HEK293T (cell line): ENCODE data around the gene ABCD4.

Experiments
- CTCF ChIA-PET: fragments of 350-600 bp; formaldehyde crosslinking; extraction: SDS; loops from one replicate; lab custom pipeline; 2021; ENCODE audit warnings: antibody characterized with exemption, inconsistent platforms; lab: Yijun Ruan, JAX
- POLR2A ChIA-PET: fragments of 350-600 bp; formaldehyde crosslinking; extraction: SDS; loops from one replicate; lab custom pipeline; 2020; ENCODE audit warnings: antibody characterized with exemption, inconsistent platforms; lab: Yijun Ruan, JAX
- DNase-seq: peaks from one replicate; pipeline ENCODE4 v3.0.0; 2012; ENCODE audit warnings: mixed read lengths; ENCODE audit errors: extremely low spot score
- ARNT ChIP-seq: fragments of 450-650 bp; IDR thresholded peaks from 2 replicates; pipeline ENCODE4 v1.6.1; 2017; ENCODE audit warnings: mild to moderate bottlenecking
- BHLHE40 ChIP-seq: fragments of 450-650 bp; IDR thresholded peaks from 2 replicates; pipeline ENCODE4 v1.6.1; 2016; ENCODE audit warnings: mild to moderate bottlenecking, moderate library complexity, borderline replicate concordance
- CTBP1 ChIP-seq: fragments of 450-650 bp; IDR thresholded peaks from 2 replicates; pipeline ENCODE4 v1.6.1; 2016; ENCODE audit warnings: borderline replicate concordance
- ELF4 ChIP-seq: fragments of 450-650 bp; IDR thresholded peaks from 2 replicates; pipeline ENCODE4 v1.6.1; 2017; ENCODE audit warnings: antibody characterized with exemption
- FOXA1 ChIP-seq: fragments of 450-650 bp; IDR thresholded peaks from 2 replicates; pipeline ENCODE4 v1.6.1; 2016; ENCODE audit warnings: mild to moderate bottlenecking
- FOXK2 ChIP-seq: fragments of 450-650 bp; IDR thresholded peaks from 2 replicates; pipeline ENCODE4 v1.6.1; 2016; ENCODE audit warnings: mild to moderate bottlenecking
- FOXM1 ChIP-seq: fragments of 450-650 bp; IDR thresholded peaks from 2 replicates; pipeline ENCODE4 v1.6.1; 2017; ENCODE audit warnings: mild to moderate bottlenecking, borderline replicate concordance
- HDGF ChIP-seq: fragments of 450-650 bp; IDR thresholded peaks from 2 replicates; pipeline ENCODE4 v1.6.1; 2017; ENCODE audit warnings: antibody characterized with exemption, borderline replicate concordance
- L3MBTL2 ChIP-seq: fragments of 450-650 bp; conservative IDR thresholded peaks from 2 replicates; pipeline ENCODE4 v1.6.1; 2016; ENCODE audit warnings: mild to moderate bottlenecking
- LEF1 ChIP-seq: fragments of 450-650 bp; IDR thresholded peaks from 2 replicates; pipeline ENCODE4 v1.6.1; 2017; ENCODE audit warnings: mild to moderate bottlenecking, borderline replicate concordance
- NFRKB ChIP-seq: fragments of 450-650 bp; IDR thresholded peaks from 2 replicates; pipeline ENCODE4 v1.6.1; 2016; ENCODE audit warnings: mild to moderate bottlenecking, moderate library complexity
- SP1 ChIP-seq: fragments of 450-650 bp; IDR thresholded peaks from 2 replicates; pipeline ENCODE4 v1.6.1; 2017
- SUZ12 ChIP-seq: fragments of 450-650 bp; IDR thresholded peaks from 2 replicates; pipeline ENCODE4 v1.6.1; 2016; ENCODE audit warnings: mild to moderate bottlenecking
- TARDBP ChIP-seq: fragments of 450-650 bp; IDR thresholded peaks from 2 replicates; pipeline ENCODE4 v1.6.1; 2016
- ZNF384 ChIP-seq: fragments of 450-650 bp; IDR thresholded peaks from 2 replicates; pipeline ENCODE4 v1.6.1; 2016
- TF ChIP-seq, protein P1 (sequence below): fragments of 450-650 bp; IDR thresholded peaks from 2 replicates; pipeline ENCODE4 v1.6.1; 2016

The ABCD4 gene

DNA sequence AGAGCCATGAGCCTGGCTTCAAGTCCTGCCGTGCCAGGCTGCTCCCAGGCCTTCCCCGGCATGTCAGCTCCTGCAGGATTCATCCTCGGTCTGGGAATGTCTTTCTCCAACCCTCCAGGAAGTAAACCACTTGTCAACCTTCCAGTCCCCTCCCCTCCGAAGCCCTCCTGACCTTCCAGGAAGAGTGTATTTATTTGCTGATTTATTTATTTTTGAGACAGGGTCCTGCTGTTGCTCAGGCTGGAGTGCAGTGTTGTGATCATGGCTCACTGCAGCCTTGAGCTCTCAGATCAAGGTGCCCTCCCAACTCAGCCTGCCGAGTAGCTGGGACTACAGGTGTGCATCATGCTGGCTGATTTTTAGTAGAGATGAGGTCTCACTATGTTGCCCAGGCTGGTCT, 38.8 kb downstream of the ABCD4 start:
- no peak for DNase-seq
- TF ChIP-seq L3MBTL2 (no peak), NFRKB (no peak), ARNT (no peak), FOXK2 (no peak), FOXA1 (no peak)
- CTCF ChIA-PET, result no interaction called here
- POLR2A ChIA-PET, result no interaction called here

DNA sequence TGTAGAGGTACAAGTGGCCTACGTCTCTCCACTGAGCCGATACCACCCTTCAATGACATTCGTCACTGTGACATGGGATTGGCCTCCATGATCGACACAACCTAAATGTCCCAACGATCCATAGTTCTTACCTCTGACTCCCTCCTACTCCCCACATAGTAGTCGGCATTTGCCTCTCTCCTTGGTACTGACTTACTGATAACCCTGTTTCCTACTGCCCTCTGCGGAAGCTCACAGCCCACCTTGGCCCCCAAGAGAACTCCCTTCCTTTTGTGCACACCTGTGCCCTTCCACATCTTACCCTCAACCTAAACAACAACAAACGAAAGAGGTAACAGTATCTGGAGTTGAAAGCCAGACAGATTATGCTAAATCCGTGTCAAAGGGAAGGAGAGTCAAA, 39.6 kb downstream of the ABCD4 start:
- TF ChIP-seq HDGF (no peak), L3MBTL2 (no peak), ELF4 (no peak), SUZ12 (no peak), BHLHE40 (no peak), SP1 (no peak), ARNT (no peak), ZNF384 (no peak), LEF1 (no peak), CTBP1 (no peak), FOXK2 (no peak)
- ChIA-PET POLR2A (no interaction called here), CTCF (no interaction called here)
- no peak for DNase-seq

DNA sequence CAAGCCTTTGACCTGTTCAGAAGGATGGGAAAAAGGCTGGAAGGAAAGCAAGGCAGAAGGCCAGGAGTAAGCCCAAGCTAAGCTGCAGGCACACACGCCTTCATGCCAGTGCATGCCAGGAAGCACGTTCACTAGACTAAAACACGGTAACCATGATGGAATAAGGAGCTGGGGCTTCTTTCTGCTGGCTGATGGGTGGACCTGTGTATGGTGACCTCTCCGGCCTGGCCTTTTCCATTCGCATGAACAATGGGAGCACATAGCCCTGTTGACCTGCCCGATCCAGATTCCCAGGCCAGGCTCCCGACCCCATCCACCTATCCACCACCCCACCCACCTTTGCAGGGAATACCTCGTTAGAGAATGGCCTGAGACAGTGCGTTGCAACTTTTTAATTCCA, 40.7 kb downstream of the ABCD4 start:
- POLR2A ChIA-PET, result no interaction called here
- no peak for DNase-seq
- TF ChIP-seq, protein P1, sequence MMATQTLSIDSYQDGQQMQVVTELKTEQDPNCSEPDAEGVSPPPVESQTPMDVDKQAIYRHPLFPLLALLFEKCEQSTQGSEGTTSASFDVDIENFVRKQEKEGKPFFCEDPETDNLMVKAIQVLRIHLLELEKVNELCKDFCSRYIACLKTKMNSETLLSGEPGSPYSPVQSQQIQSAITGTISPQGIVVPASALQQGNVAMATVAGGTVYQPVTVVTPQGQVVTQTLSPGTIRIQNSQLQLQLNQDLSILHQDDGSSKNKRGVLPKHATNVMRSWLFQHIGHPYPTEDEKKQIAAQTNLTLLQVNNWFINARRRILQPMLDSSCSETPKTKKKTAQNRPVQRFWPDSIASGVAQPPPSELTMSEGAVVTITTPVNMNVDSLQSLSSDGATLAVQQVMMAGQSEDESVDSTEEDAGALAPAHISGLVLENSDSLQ, result no peak
- TF ChIP-seq SP1, result no peak
- TF ChIP-seq ARNT, result no peak
- TF ChIP-seq NFRKB, result no peak
- CTCF ChIA-PET, result no interaction called here

DNA sequence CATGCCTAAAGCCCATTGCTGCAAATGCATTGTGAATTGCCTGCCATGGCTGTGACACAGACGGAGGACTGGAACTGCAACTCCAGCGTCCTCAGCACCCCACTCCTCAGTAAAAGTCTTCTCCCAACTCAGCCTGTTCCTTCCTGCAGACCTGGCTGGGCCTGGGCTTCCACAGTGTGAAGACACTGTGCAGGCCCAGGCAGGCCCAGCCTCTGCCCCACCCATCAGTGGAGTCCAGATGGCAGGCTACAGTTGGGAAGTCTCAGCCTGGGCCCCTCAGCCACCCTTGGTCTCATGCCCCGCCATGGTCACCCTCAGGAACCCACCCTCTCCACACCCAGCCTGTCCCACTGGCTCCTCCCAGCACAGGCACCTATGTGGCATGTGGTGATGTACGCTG, 41.4 kb downstream of the ABCD4 start:
- no peak for DNase-seq
- POLR2A ChIA-PET, result no interaction called here
- CTCF ChIA-PET, result interaction anchor here (1.2 kb wide), 1 partner anchor 149 kb away, joined by 4 read pairs; no protein-coding TSS in a partner anchor
- TF ChIP-seq L3MBTL2 (no peak), SP1 (no peak), FOXA1 (no peak), NFRKB (no peak), SUZ12 (no peak), CTBP1 (no peak), FOXM1 (no peak), ARNT (no peak), LEF1 (no peak), BHLHE40 (no peak), FOXK2 (no peak), HDGF (no peak), ELF4 (no peak), TARDBP (no peak), ZNF384 (no peak)
- TF ChIP-seq, protein P1, result no peak

DNA sequence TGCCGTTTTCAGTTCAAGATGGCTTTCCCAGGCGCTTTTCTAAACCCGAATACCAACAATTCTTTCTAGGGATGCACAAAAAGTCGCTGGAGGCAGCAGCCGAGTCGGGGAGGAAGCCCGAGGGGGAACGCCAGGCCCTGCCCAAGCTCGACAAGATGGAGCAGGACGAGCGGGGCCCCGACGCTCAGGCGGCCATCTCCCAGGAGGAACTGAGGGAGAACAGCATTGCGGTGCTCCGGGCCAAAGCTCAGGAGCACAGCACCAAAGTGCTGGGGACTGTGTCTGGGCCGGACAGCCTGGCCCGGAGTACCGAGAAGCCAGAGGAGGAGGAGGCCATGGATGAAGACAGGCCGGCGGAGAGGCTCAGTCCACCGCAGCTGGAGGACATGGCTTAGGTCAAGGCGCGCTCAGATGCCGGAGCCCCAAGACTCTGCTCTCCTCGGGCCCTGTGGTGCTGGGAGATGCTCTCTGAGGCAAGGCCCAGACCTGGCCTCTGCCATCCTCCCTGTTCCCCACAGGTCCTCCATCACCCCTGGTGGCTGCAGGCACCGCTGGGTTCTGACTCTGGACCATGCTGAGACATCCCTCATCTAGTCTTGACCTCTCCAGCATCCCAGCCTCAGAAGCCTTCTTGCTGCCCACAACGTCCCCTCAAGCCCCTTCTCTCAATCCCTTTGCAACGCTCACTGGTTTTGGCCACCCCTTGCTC, 42.1 kb downstream of the ABCD4 start:
- CTCF ChIA-PET, result interaction anchor here (1.2 kb wide), 1 partner anchor 149 kb away, joined by 4 read pairs; no protein-coding TSS in a partner anchor
- TF ChIP-seq, protein P1, result no peak
- no peak for TF ChIP-seq ELF4
- TF ChIP-seq FOXM1, result no peak
- no peak for TF ChIP-seq FOXK2
- no peak for TF ChIP-seq BHLHE40
- TF ChIP-seq LEF1, result no peak
- no peak for TF ChIP-seq NFRKB
- TF ChIP-seq CTBP1, result no peak
- TF ChIP-seq SUZ12, result no peak
- no peak for TF ChIP-seq L3MBTL2
- TF ChIP-seq ZNF384, result no peak
- TF ChIP-seq ARNT, result no peak
- TF ChIP-seq HDGF, result no peak
- no peak for DNase-seq
- POLR2A ChIA-PET, result no interaction called here

DNA sequence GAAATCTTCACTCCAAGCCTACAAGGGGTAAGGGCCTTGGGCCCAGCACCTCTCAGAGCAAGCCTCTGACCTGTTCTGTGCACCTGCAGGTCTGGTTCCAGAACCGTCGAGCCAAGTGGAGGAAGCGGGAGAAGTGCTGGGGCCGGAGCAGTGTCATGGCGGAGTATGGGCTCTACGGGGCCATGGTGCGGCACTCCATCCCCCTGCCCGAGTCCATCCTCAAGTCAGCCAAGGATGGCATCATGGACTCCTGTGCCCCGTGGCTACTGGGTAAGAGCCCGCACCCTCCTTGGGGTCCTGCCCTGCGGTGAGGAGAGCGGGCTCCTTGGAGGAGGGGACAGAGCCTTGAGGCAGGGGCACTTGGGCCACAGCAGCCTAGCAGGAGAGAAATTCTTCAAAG, 43.2 kb downstream of the ABCD4 start:
- CTCF ChIA-PET, result interaction anchor here (0.6 kb wide), 1 partner anchor 94 kb away, joined by 3 read pairs; no protein-coding TSS in a partner anchor
- POLR2A ChIA-PET, result no interaction called here
- TF ChIP-seq ZNF384 (no peak), BHLHE40 (no peak), FOXK2 (no peak), SUZ12 (no peak)
- TF ChIP-seq, protein P1, result no peak
- no peak for DNase-seq
